HG03064 (cell line): ENCODE results near the gene DISC1.

ENCODE experiments used
- ATAC-seq: cut with Tn5 transposase; IDR thresholded peaks from one replicate; pipeline ENCODE4 v1.9.1; 2021; ENCODE audit warnings: low read depth; ENCODE audit not compliant: unreplicated experiment

The DISC1 gene

DNA sequence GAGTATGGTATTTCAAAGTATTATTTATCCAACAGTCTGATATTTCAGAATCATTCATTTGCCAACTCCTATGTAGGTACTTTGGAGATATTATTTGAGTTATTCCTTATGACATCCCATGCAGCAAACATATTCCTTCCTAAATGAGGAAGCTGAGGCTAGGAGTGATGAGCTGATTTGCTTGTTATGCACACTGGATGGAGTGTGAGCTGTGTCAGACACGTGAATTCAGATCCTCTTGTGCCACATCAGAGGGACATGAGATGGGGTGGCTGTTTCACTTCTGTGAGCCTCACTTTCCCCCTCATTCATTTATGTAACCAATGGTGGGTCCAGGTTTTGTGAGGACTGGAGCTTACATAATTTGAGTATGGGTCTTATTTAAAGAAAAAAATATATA is 215.9 kb downstream of the DISC1 start:
- ATAC-seq: no peak

DNA sequence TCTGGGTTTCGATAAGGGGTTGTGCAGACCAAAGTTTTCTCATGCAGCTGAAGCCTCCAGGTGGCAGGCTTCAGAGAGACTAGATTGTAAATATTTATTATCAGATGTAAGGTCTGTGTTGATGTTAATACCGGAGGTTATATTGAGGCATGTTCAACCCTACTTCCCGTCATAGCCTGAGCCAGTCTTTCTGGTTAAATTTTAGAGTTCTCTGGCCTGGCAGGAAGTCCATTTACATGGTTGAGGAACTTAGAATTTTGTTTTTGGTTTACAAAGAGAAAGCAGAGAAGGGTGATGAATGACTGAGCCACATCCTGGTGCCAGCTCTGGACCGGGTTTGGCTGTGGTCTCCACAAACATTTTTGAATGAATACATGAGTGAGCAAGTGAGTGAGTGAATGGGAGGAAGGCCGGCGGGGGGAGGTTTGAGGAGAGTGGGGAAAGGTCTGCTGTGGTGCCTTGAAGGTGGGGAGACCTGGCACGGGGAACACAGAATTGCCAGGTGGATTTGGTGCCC is 218.5 kb downstream of the DISC1 start:
- ATAC-seq: no peak

DNA sequence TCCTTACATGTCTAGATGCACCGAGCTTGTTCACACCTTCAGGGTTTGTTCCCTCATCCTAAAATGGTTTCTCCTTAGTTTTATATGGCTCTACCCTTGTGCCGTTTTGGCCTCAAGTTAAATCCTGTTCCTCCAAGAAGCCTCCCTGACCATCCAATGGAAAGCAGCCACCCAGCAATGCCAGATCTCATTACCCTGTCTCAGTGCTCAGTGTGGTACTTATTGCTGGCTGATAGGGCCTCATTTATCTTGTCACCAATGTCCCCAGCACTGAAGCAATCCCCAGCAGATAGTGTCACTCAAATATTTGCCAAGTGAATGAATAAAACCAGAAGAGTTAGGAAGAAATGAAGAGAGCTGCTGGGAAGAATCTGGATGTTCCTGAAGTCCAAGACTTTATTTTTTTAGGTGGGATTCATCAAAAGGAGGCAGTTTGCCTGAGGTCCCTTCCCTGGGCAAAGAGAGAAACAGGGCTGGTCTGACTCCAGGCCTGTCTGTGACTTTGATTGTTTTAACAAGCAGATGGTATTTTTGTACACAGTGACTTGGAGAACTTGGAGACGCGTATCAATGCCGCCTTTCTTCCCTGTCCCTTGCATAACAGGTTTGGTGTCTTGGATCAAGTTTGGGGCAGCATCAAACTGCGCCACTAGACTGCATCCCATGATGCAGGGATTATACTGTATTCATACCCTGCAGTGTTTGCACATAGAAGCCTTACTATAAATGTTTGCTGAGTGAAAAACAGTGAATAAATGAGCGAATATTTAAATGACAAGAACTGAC is 221.2 kb downstream of the DISC1 start:
- no peak for ATAC-seq

- ATAC-seq: no peak
Observed at GRCh38 chr1:231849981-231850380, 223.4 kb downstream of the DISC1 start.

DNA sequence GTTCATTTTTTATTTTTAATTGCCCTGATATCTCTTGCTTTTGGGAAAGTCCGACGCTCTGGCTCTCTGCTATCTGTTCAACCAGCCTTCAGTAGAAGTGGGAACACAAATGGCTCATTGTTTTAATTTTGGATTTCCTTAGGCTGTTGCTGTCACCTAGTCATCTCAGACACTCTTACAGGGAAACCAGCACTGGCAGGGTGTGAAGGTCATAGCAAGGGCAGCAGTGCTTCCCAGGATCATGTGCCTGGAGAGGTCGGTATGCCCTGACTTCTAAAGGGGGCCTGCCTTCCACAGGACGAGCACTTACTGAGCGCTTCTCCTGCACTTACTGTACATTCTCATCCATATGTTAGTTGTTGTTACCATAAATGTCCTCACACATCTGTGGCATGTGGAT is 224.2 kb downstream of the DISC1 start:
- ATAC-seq: no peak

DNA sequence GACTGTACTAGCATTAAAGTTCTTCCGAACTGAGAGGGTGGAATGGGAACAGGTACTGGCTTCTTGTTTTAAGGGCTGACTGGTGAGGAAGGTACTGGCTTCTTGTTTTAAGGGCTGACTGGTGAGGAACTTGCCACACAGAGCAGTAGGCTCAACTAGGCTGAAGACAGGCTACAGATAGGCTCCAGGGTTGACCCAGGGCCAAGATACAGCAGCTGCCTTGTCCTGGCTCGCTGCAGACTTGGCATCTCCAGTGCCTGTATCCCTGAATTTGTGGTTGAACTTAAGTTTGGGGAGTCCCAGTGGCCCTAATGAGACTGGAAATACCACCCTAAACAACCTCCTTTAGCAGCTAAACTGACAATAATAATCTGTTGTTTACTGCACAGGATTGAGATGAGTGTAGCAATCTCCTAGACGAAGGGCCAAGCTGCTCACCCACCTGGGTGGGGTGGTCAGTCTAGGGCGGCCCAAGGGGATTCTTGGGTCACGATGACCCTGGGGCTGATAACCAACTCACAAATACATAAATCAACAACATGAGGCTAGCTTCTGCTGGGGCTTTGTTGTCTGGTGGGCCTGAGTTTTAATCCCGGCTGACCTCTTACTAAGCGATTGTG is 227.1 kb downstream of the DISC1 start:
- no peak for ATAC-seq

- no peak for ATAC-seq
Observed at GRCh38 chr1:231855361-231855760, 228.8 kb downstream of the DISC1 start.

DNA sequence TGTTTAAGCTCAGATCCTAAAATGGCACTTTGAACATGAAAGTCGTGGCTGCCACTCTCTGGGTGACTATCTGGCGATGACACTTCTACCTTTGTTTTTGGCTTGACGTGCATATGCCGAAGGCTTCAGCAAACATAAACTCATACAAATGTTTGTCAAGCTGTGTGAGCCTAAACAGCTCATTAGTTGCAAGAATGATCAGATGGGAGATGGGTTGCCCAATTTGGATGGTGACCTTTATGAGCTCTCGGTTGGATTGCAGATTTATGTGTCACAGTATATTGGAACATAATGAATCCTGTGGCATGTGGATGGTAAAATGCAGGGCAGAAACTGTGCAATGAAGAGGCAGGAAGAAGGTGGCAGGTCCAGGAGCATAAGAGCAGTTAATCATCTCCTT is 229.3 kb downstream of the DISC1 start:
- ATAC-seq: no peak

GRCh38 chr1:231856426-231856825 is 229.8 kb downstream of the DISC1 start:
- no peak for ATAC-seq

GRCh38 chr1:231856894-231857293 is 230.3 kb downstream of the DISC1 start:
- no peak for ATAC-seq

- no peak for ATAC-seq
Observed at GRCh38 chr1:231857609-231858135, 231.1 kb downstream of the DISC1 start.

- no peak for ATAC-seq
Observed at GRCh38 chr1:231860221-231861088, 233.9 kb downstream of the DISC1 start.

- ATAC-seq: no peak
Observed at GRCh38 chr1:231861541-231862481, 235.2 kb downstream of the DISC1 start.

DNA sequence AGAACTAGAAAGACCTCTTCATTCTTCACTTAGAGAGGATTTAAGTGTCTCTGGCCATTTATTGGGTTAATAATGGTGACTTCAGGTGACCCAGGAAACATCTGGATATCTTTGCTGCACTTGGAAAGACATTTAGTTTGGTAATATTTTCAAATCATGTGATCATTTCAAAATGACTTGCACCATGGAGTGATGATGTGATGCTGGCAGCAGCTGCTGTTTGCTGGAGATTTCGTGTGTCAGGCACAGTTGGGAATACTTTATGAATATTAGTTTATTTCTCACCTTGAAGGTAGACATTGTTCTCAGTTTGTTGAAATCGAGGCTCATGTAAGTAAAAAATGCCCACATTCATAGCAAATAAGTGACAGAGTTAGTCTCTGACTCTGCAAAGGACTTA is 236.0 kb downstream of the DISC1 start:
- ATAC-seq: no peak

DNA sequence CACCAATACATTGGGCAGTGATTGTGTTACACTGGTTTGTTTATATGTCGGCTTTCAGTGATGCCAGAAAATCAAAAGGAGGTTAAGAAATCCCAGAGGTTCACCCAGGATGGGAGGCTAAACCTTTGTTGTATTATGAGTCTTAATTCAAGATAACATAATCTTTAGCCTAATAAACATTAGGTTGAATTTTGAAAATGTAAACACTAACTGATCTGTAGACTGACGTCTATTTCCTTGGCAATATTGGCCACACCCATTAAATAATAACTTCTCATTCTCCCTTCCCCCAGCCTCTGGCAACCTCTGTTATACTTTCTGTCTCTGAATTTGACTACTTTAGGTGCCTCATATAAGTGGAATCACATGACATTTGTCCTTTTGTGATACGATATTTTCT is 238.7 kb downstream of the DISC1 start:
- no peak for ATAC-seq

DNA sequence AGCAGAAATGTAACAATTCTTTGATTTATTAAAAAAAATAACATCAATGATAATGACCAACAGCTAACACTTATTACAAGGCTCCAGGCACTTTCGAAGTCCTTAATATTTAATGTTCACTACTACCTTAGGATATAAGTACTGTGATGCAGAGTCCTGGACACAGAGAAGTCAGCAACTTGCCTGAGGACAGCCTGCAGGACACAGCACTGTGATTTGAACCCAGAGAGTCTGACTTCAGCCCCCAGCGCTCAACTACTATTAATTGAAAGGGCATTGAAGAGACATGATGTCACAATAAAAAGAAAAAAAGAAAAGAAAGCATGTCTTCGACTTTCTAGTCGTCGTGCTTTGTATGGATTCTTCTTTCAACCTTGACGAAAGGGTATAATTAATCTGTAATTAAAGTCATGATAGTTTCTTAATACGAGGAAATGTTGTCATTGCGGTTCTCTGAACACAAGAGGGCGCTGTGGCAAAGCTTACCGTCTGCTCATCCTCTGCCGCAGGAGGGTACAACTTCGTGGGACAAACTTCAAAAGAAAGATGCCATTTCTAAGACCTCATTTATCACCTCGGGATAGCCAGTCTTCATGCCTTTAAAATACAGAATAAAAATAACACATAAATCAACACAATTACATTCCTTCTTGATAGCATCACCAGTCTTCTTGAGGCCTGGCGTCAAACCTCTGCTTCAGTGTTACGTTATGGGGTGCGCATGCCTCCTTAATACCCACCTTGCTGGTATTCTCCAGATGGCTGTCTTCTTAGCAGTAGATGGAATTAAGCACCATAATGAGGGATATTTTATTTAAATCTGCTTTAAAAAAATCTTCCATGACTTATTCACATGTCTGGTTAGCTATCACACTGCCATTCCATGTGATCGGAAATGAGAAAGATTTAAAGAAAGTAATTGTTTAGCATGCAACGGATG is 240.1 kb downstream of the DISC1 start:
- no peak for ATAC-seq

GRCh38 chr1:231867607-231868006 is 241.0 kb downstream of the DISC1 start:
- no peak for ATAC-seq

DNA sequence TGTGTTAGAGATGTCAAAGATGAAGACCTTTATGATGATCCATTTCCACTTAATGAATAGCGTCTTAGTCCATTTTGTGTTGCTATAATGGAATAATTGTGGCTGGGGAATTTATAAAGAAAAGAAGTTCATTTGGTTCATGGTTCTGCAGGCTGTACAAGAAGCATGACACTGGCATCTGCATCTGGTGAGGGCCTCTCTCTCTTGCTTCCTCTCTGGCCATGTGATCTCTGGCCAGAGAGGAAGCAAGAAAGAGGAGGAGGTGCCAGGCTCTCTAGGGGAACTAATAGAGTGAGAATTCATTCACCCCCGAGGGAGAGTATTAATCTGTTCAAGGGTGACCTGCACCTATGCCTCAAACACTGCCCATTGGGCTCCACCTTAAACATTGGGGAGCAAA is 242.8 kb downstream of the DISC1 start:
- ATAC-seq: no peak

GRCh38 chr1:231871471-231871870 is 244.9 kb downstream of the DISC1 start:
- no peak for ATAC-seq
